ENCODE data around the gene COX5B.

The COX5B gene

DNA sequence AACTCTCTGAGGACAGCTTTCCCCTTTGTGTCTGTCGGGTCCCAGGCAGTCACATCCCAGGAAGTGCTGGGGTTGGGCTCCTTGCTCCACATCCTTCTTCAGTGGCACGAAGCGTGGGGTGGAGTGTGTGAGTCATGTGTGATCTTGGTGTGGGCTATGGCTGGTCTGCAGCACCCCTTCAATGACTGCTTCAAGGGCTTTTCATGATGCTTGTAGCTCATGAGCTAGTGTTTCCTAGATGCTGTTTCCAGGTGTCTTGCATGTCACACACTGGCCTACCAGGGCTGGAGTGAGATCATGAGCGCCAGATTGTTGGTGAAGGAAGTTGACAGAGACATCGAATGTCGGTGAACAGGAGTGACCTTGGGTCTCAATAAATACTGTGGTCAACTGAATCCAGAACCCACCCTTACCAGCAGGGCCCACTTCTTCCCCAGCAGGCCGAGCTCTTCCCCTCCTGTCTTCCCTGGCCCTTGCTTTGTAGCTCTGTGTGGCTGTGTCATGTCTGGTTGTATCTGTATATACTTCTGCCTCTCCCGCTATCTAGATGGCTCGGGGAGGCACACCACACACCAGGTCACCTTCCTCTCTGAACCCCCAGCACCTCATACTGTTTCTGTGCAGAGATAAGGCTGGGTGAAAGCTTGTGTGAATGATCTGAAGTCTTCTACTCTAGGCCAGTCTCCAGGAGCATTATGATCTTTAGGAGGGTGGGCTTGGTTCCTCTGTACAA is 27.5 kb downstream of the COX5B start:
- ATAC-seq: no peak
- TF ChIP-seq, protein P1, sequence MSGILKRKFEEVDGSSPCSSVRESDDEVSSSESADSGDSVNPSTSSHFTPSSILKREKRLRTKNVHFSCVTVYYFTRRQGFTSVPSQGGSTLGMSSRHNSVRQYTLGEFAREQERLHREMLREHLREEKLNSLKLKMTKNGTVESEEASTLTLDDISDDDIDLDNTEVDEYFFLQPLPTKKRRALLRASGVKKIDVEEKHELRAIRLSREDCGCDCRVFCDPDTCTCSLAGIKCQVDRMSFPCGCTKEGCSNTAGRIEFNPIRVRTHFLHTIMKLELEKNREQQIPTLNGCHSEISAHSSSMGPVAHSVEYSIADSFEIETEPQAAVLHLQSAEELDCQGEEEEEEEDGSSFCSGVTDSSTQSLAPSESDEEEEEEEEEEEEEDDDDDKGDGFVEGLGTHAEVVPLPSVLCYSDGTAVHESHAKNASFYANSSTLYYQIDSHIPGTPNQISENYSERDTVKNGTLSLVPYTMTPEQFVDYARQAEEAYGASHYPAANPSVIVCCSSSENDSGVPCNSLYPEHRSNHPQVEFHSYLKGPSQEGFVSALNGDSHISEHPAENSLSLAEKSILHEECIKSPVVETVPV (CRISPR knock-in tag; IDR thresholded peaks at IDR 0.05): no peak
- TF ChIP-seq RARB (CRISPR knock-in tag; IDR thresholded peaks at IDR 0.05) (no peak), ISL1 (CRISPR knock-in tag; IDR thresholded peaks at IDR 0.05) (no peak), SNAI2 (CRISPR knock-in tag; IDR thresholded peaks at IDR 0.05) (no peak), ZFP30 (CRISPR knock-in tag; IDR thresholded peaks at IDR 0.05) (no peak), PPARA (CRISPR knock-in tag; IDR thresholded peaks at IDR 0.05; ENCODE audit: borderline replicate concordance) (no peak), ZNF565 (CRISPR knock-in tag; conservative IDR thresholded peaks at IDR 0.05; ENCODE audit: low read depth) (no peak), ZFP3 (CRISPR knock-in tag; IDR thresholded peaks at IDR 0.05) (no peak), BACH2 (CRISPR knock-in tag; IDR thresholded peaks at IDR 0.05; ENCODE audit: borderline replicate concordance) (no peak), TCF4 (CRISPR knock-in tag; IDR thresholded peaks at IDR 0.05; ENCODE audit: borderline replicate concordance) (no peak), OSR1 (CRISPR knock-in tag; IDR thresholded peaks at IDR 0.05) (no peak), ARNTL (CRISPR knock-in tag; IDR thresholded peaks at IDR 0.05; ENCODE audit: borderline replicate concordance, low read depth) (no peak), ZNF70 (CRISPR knock-in tag; IDR thresholded peaks at IDR 0.05) (no peak), ZC3H10 (CRISPR knock-in tag; IDR thresholded peaks at IDR 0.05) (no peak), GLIS3 (CRISPR knock-in tag; IDR thresholded peaks at IDR 0.05) (no peak)
- TF ChIP-seq, protein P2, sequence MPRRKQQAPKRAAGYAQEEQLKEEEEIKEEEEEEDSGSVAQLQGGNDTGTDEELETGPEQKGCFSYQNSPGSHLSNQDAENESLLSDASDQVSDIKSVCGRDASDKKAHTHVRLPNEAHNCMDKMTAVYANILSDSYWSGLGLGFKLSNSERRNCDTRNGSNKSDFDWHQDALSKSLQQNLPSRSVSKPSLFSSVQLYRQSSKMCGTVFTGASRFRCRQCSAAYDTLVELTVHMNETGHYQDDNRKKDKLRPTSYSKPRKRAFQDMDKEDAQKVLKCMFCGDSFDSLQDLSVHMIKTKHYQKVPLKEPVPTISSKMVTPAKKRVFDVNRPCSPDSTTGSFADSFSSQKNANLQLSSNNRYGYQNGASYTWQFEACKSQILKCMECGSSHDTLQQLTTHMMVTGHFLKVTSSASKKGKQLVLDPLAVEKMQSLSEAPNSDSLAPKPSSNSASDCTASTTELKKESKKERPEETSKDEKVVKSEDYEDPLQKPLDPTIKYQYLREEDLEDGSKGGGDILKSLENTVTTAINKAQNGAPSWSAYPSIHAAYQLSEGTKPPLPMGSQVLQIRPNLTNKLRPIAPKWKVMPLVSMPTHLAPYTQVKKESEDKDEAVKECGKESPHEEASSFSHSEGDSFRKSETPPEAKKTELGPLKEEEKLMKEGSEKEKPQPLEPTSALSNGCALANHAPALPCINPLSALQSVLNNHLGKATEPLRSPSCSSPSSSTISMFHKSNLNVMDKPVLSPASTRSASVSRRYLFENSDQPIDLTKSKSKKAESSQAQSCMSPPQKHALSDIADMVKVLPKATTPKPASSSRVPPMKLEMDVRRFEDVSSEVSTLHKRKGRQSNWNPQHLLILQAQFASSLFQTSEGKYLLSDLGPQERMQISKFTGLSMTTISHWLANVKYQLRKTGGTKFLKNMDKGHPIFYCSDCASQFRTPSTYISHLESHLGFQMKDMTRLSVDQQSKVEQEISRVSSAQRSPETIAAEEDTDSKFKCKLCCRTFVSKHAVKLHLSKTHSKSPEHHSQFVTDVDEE (CRISPR knock-in tag; IDR thresholded peaks at IDR 0.05): no peak
- TF ChIP-seq, protein P3, sequence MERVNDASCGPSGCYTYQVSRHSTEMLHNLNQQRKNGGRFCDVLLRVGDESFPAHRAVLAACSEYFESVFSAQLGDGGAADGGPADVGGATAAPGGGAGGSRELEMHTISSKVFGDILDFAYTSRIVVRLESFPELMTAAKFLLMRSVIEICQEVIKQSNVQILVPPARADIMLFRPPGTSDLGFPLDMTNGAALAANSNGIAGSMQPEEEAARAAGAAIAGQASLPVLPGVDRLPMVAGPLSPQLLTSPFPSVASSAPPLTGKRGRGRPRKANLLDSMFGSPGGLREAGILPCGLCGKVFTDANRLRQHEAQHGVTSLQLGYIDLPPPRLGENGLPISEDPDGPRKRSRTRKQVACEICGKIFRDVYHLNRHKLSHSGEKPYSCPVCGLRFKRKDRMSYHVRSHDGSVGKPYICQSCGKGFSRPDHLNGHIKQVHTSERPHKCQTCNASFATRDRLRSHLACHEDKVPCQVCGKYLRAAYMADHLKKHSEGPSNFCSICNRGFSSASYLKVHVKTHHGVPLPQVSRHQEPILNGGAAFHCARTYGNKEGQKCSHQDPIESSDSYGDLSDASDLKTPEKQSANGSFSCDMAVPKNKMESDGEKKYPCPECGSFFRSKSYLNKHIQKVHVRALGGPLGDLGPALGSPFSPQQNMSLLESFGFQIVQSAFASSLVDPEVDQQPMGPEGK (CRISPR knock-in tag; IDR thresholded peaks at IDR 0.05; ENCODE audit: borderline replicate concordance): no peak
- TF ChIP-seq, protein P4, sequence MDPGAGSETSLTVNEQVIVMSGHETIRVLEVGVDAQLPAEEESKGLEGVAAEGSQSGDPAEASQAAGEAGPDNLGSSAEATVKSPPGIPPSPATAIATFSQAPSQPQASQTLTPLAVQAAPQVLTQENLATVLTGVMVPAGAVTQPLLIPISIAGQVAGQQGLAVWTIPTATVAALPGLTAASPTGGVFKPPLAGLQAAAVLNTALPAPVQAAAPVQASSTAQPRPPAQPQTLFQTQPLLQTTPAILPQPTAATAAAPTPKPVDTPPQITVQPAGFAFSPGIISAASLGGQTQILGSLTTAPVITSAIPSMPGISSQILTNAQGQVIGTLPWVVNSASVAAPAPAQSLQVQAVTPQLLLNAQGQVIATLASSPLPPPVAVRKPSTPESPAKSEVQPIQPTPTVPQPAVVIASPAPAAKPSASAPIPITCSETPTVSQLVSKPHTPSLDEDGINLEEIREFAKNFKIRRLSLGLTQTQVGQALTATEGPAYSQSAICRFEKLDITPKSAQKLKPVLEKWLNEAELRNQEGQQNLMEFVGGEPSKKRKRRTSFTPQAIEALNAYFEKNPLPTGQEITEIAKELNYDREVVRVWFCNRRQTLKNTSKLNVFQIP (CRISPR knock-in tag; IDR thresholded peaks at IDR 0.05; ENCODE audit: borderline replicate concordance, low read depth): no peak
- TF ChIP-seq, protein P5, sequence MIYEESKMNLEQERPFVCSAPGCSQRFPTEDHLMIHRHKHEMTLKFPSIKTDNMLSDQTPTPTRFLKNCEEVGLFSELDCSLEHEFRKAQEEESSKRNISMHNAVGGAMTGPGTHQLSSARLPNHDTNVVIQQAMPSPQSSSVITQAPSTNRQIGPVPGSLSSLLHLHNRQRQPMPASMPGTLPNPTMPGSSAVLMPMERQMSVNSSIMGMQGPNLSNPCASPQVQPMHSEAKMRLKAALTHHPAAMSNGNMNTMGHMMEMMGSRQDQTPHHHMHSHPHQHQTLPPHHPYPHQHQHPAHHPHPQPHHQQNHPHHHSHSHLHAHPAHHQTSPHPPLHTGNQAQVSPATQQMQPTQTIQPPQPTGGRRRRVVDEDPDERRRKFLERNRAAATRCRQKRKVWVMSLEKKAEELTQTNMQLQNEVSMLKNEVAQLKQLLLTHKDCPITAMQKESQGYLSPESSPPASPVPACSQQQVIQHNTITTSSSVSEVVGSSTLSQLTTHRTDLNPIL (CRISPR knock-in tag; IDR thresholded peaks at IDR 0.05; ENCODE audit: low read depth): no peak

DNA sequence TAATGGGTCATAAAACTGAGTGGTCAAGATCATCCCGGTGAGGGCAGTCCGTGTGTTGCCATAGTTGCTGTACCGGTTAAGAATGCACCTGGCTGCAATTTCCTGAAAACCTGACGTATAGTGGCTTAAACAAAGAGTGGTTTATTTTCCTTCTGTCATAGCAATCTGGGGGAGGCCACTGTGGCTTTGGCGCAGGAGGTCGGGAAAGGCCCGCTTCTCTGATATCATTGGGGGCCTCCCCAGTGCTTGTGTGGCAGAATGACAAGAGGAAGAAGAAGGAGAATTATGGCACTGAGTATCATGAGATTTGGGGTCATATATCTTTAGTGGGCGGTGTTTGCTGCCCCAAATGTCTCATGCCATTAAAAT is 28.0 kb downstream of the COX5B start:
- TF ChIP-seq SNAI2 (CRISPR knock-in tag; IDR thresholded peaks at IDR 0.05): no peak
- no peak for TF ChIP-seq OSR1 (CRISPR knock-in tag; IDR thresholded peaks at IDR 0.05)
- TF ChIP-seq ZFP30 (CRISPR knock-in tag; IDR thresholded peaks at IDR 0.05): no peak
- no peak for TF ChIP-seq ESRRG (CRISPR knock-in tag; IDR thresholded peaks at IDR 0.05)
- TF ChIP-seq, protein P4 (CRISPR knock-in tag; IDR thresholded peaks at IDR 0.05; ENCODE audit: borderline replicate concordance, low read depth): no peak
- TF ChIP-seq ZFP3 (CRISPR knock-in tag; IDR thresholded peaks at IDR 0.05): no peak
- TF ChIP-seq ZNF565 (CRISPR knock-in tag; conservative IDR thresholded peaks at IDR 0.05; ENCODE audit: low read depth): no peak
- TF ChIP-seq GLIS3 (CRISPR knock-in tag; IDR thresholded peaks at IDR 0.05): no peak
- TF ChIP-seq, protein P3 (CRISPR knock-in tag; IDR thresholded peaks at IDR 0.05; ENCODE audit: borderline replicate concordance): no peak
- no peak for TF ChIP-seq ZC3H10 (CRISPR knock-in tag; IDR thresholded peaks at IDR 0.05)
- TF ChIP-seq PPARA (CRISPR knock-in tag; IDR thresholded peaks at IDR 0.05; ENCODE audit: borderline replicate concordance): no peak
- TF ChIP-seq TCF4 (CRISPR knock-in tag; IDR thresholded peaks at IDR 0.05; ENCODE audit: borderline replicate concordance): no peak
- no peak for TF ChIP-seq TOX (CRISPR knock-in tag; IDR thresholded peaks at IDR 0.05; ENCODE audit: borderline replicate concordance)
- TF ChIP-seq, protein P1 (CRISPR knock-in tag; IDR thresholded peaks at IDR 0.05): no peak
- no peak for ATAC-seq

Measured in SK-N-SH treated with all-trans-retinoic acid at 6 μM for 48 hours (cell line).